Activated gamma-delta T cell treated with Interleukin-2 at 50 U/mL for 16 hours (primary cell): ENCODE measurements around the gene PFKP.
"Not testable (repeated sequence)": the region's sequence is repeated elsewhere in the genome, so short reads cannot be mapped to it uniquely, and the experiment has no call there.

Experiments
- DNase-seq: peaks from one replicate; pipeline ENCODE4 v3.0.0-alpha.2; 2020

PFKP gene

GRCh38 chr10:3099291-3100092 is 32.1 kb downstream of the PFKP start:
- DNase-seq, result no peak

GRCh38 chr10:3100093-3100792 is 32.9 kb downstream of the PFKP start:
- no peak for DNase-seq

- no peak for DNase-seq
Measured at GRCh38 chr10:3100856-3101640, 33.7 kb downstream of the PFKP start.

- no peak for DNase-seq
Measured at GRCh38 chr10:3102720-3103427, 35.5 kb downstream of the PFKP start.

GRCh38 chr10:3103646-3104045 is 36.3 kb downstream of the PFKP start:
- DNase-seq, result no peak

GRCh38 chr10:3104251-3104918 is 37.0 kb downstream of the PFKP start:
- DNase-seq, result no peak

- DNase-seq, result no peak
Measured at GRCh38 chr10:3105166-3105565, 37.8 kb downstream of the PFKP start.

- DNase-seq, result no peak
Measured at GRCh38 chr10:3105905-3106304, 38.6 kb downstream of the PFKP start.

- DNase-seq, result not testable (repeated sequence)
Measured at GRCh38 chr10:3106328-3106727, 39.0 kb downstream of the PFKP start.

GRCh38 chr10:3106928-3107425 is 39.6 kb downstream of the PFKP start:
- no peak for DNase-seq

GRCh38 chr10:3107426-3107961 is 40.1 kb downstream of the PFKP start:
- DNase-seq, result no peak

GRCh38 chr10:3108033-3108432 is 40.7 kb downstream of the PFKP start:
- DNase-seq, result no peak

GRCh38 chr10:3108575-3109105 is 41.3 kb downstream of the PFKP start:
- no peak for DNase-seq

GRCh38 chr10:3109196-3109595 is 41.8 kb downstream of the PFKP start:
- DNase-seq, result no peak

- DNase-seq, result no peak
Measured at GRCh38 chr10:3109633-3110032, 42.3 kb downstream of the PFKP start.

- no peak for DNase-seq
Measured at GRCh38 chr10:3110782-3111620, 43.7 kb downstream of the PFKP start.

- no peak for DNase-seq
Measured at GRCh38 chr10:3111621-3112163, 44.3 kb downstream of the PFKP start.

- DNase-seq, result no peak
Measured at GRCh38 chr10:3113343-3113720, 46.0 kb downstream of the PFKP start.

- no peak for DNase-seq
Measured at GRCh38 chr10:3115685-3116084, 48.3 kb downstream of the PFKP start.

- no peak for DNase-seq
Measured at GRCh38 chr10:3116508-3117100, 49.3 kb downstream of the PFKP start.
